ENCODE measurements around the gene NR5A2. TPM values are rescaled to one million over a fixed set of nuclear protein-coding genes. Genes with fewer than 3 reads are reported as not detected.
"Not testable (repeated sequence)": the region's sequence is repeated elsewhere in the genome, so short reads cannot be mapped to it uniquely, and the experiment has no call there.

The NR5A2 gene
- total RNA-seq, 1 experiment from 2014 or later, result 0.14 TPM

GRCh38 chr1:200174525-200175295, 147.2 kb downstream of the NR5A2 start:
- in situ Hi-C loops (cut with HindIII; ENCODE audit: low pct_unique_long_range_greater_than_20kb, low sequenced_read_pairs), result loop anchor here (25.0 kb wide), 1 partner anchor 487 kb away; no protein-coding TSS in a partner anchor
- DNase-seq (ENCODE audit: low read depth), result no peak

GRCh38 chr1:200176181-200176580, 148.7 kb downstream of the NR5A2 start:
- peak; percentile 37 for DNase-seq (ENCODE audit: low read depth)

GRCh38 chr1:200176798-200177197, 149.3 kb downstream of the NR5A2 start:
- no peak for DNase-seq (ENCODE audit: low read depth)
- in situ Hi-C loops (cut with HindIII; ENCODE audit: low pct_unique_long_range_greater_than_20kb, low sequenced_read_pairs), result loop anchor here (25.0 kb wide), 1 partner anchor 489 kb away; no protein-coding TSS in a partner anchor

More at GRCh38 chr1:200176181-200176580, 148.7 kb downstream of the NR5A2 start:
- in situ Hi-C loops (cut with HindIII; ENCODE audit: low pct_unique_long_range_greater_than_20kb, low sequenced_read_pairs), result loop anchor here (25.0 kb wide), 1 partner anchor 489 kb away; no protein-coding TSS in a partner anchor

DNA sequence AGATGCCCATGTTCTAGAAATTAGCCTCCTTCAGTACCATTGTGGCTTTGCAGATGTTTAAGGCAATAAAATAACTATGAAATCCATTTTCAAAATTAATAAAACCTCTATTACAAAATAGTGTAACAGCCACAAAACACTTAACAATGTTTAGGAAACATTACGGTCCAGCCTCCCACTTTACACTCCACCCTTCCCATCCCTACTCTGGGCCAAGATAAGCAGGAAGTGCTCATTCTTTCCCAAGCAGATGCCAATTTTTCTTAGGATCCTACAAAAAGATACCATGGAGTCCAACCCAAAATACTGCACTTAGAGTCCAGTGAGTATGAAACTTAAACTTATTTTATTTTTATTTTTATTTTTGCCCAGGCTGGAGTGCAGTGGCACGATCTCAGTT, 150.8 kb downstream of the NR5A2 start:
- in situ Hi-C loops (cut with HindIII; ENCODE audit: low pct_unique_long_range_greater_than_20kb, low sequenced_read_pairs), result loop anchor here (25.0 kb wide), 1 partner anchor 491 kb away; no protein-coding TSS in a partner anchor
- DNase-seq (ENCODE audit: low read depth), result no peak

- no peak for DNase-seq (ENCODE audit: low read depth)
- in situ Hi-C loops (cut with HindIII; ENCODE audit: low pct_unique_long_range_greater_than_20kb, low sequenced_read_pairs), result loop anchor here (25.0 kb wide), 1 partner anchor 492 kb away; no protein-coding TSS in a partner anchor
Measured at GRCh38 chr1:200179126-200179780, 151.7 kb downstream of the NR5A2 start.

- in situ Hi-C loops (cut with HindIII; ENCODE audit: low pct_unique_long_range_greater_than_20kb, low sequenced_read_pairs), result loop anchor here (25.0 kb wide), 1 partner anchor 492 kb away; no protein-coding TSS in a partner anchor
- peak; percentile 48 for DNase-seq (ENCODE audit: low read depth)
Measured at GRCh38 chr1:200179781-200180160, 152.3 kb downstream of the NR5A2 start.

GRCh38 chr1:200180821-200181220, 153.3 kb downstream of the NR5A2 start:
- peak; percentile 68 for DNase-seq (ENCODE audit: low read depth)
- in situ Hi-C loops (cut with HindIII; ENCODE audit: low pct_unique_long_range_greater_than_20kb, low sequenced_read_pairs), result loop anchor here (25.0 kb wide), 1 partner anchor 494 kb away; no protein-coding TSS in a partner anchor

DNA sequence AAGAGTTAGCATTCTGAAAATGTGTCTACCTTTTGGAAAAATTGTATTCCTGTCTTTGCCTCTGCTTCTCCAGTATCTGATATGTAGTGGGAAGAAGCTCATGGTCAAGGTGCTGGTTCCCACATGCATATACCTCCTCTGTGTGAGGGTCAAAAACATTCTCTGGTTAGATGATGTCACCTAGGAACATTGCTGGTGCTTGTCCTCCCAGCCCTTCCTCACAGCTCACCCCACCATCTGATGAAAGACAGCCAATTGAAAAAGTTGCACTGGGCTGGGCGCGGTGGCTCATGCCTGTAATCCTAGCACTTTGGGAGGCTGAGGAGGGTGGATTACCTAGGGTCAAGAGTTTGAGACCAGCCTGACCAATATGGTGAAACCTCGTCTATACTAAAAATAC, 154.4 kb downstream of the NR5A2 start:
- DNase-seq (ENCODE audit: low read depth), result no peak
- in situ Hi-C loops (cut with HindIII; ENCODE audit: low pct_unique_long_range_greater_than_20kb, low sequenced_read_pairs), result loop anchor here (25.0 kb wide), 1 partner anchor 495 kb away; no protein-coding TSS in a partner anchor

- in situ Hi-C loops (cut with HindIII; ENCODE audit: low pct_unique_long_range_greater_than_20kb, low sequenced_read_pairs), result loop anchor here (25.0 kb wide), 1 partner anchor 495 kb away; no protein-coding TSS in a partner anchor
- no peak for DNase-seq (ENCODE audit: low read depth)
Measured at GRCh38 chr1:200182701-200183100, 155.2 kb downstream of the NR5A2 start.

- no peak for DNase-seq (ENCODE audit: low read depth)
- in situ Hi-C loops (cut with HindIII; ENCODE audit: low pct_unique_long_range_greater_than_20kb, low sequenced_read_pairs), result loop anchor here (25.0 kb wide), 1 partner anchor 496 kb away; no protein-coding TSS in a partner anchor
Measured at GRCh38 chr1:200183637-200184036, 156.1 kb downstream of the NR5A2 start.

DNA sequence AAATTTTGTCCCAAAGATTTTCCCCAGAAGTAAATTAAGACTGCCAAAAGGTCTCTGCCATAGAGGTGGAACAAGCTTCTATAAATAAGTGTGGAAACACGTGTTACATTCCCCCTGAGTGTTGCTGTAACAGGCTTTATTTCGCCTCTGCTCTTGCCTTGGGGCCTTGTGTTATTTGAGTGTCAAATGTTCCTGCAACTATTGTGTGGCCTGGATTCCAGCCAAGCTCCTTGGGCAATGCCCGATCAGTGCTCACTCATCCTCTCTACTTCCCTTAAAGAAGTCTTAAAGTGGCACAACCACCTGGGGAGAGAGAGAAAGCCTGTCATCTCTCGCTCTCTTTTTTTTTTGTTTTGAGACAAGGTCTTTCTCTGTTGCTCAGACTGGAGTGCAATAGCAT, 156.7 kb downstream of the NR5A2 start:
- peak; percentile 77 for DNase-seq (ENCODE audit: low read depth)
- in situ Hi-C loops (cut with HindIII; ENCODE audit: low pct_unique_long_range_greater_than_20kb, low sequenced_read_pairs), result loop anchor here (25.0 kb wide), 1 partner anchor 497 kb away; no protein-coding TSS in a partner anchor

DNA sequence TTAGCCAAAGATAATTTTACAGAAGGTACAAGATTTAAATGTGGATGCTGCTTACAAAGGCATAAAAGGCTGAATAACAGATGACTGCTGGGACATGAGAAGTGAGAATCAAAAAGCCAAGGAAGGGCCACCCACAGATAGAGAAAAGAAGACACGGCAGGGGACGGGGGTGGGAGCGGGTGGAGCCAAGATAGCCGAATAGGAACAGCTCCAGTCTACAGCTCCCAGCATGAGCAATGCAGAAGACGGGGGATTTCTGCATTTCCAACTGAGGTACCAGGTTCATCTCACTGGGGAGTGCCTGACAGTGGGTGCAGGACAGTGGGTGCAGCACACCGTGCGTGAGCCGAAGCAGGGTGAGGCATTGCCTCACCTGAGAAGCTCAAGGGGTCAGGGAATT, 157.7 kb downstream of the NR5A2 start:
- in situ Hi-C loops (cut with HindIII; ENCODE audit: low pct_unique_long_range_greater_than_20kb, low sequenced_read_pairs), result loop anchor here (25.0 kb wide), 1 partner anchor 498 kb away; no protein-coding TSS in a partner anchor
- DNase-seq (ENCODE audit: low read depth), result not testable (repeated sequence)

- not testable (repeated sequence) for DNase-seq (ENCODE audit: low read depth)
- in situ Hi-C loops (cut with HindIII; ENCODE audit: low pct_unique_long_range_greater_than_20kb, low sequenced_read_pairs), result loop anchor here (25.0 kb wide), 1 partner anchor 500 kb away; no protein-coding TSS in a partner anchor
Measured at GRCh38 chr1:200187332-200187731, 159.8 kb downstream of the NR5A2 start.

- DNase-seq (ENCODE audit: low read depth), result no peak
- in situ Hi-C loops (cut with HindIII; ENCODE audit: low pct_unique_long_range_greater_than_20kb, low sequenced_read_pairs), result loop anchor here (25.0 kb wide), 1 partner anchor 505 kb away; no protein-coding TSS in a partner anchor
Measured at GRCh38 chr1:200191993-200192392, 164.5 kb downstream of the NR5A2 start.

GRCh38 chr1:200194477-200194876, 167.0 kb downstream of the NR5A2 start:
- in situ Hi-C loops (cut with HindIII; ENCODE audit: low pct_unique_long_range_greater_than_20kb, low sequenced_read_pairs), result loop anchor here (25.0 kb wide), 1 partner anchor 507 kb away; no protein-coding TSS in a partner anchor
- DNase-seq (ENCODE audit: low read depth), result no peak

DNA sequence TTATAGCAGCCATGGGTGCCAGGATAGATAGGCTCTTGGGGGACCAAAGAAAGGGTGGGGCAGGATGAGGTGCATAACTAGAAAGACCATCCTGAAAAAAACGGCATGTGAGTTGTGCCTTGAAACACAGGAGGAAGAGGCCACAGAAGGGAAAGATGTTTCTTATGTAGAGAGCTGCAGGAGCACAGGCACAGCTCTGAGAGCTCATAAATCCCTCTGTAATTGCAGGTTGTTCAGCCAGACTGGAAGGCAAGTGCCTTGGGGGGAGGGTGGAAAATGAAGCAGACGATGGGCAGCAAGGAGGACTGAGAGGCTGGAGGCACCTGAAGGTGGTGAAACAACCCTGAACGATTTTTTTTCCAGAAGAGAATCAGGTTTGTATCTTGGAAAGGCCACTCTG, 170.7 kb downstream of the NR5A2 start:
- no peak for DNase-seq (ENCODE audit: low read depth)
- in situ Hi-C loops (cut with HindIII; ENCODE audit: low pct_unique_long_range_greater_than_20kb, low sequenced_read_pairs), result loop anchor here (25.0 kb wide), 1 partner anchor 511 kb away; no protein-coding TSS in a partner anchor

- in situ Hi-C loops (cut with HindIII; ENCODE audit: low pct_unique_long_range_greater_than_20kb, low sequenced_read_pairs), result no loop called here
- no peak for DNase-seq (ENCODE audit: low read depth)
Measured at GRCh38 chr1:200205216-200205995, 177.9 kb downstream of the NR5A2 start.

- peak; percentile 8 for DNase-seq (ENCODE audit: low read depth)
- in situ Hi-C loops (cut with HindIII; ENCODE audit: low pct_unique_long_range_greater_than_20kb, low sequenced_read_pairs), result no loop called here
Measured at GRCh38 chr1:200206340-200206739, 178.8 kb downstream of the NR5A2 start.
